Body of pancreas (tissue), 4 donors: ENCODE data around the gene RCHY1.

Source experiments
- POLR2A ChIP-seq, 3 donors: fragments of 450-650 bp; IDR thresholded peaks; one replicate each; pipeline ENCODE4 v1.6.1; 2016; ENCODE audit warnings: antibody characterized with exemption in 3 of 3, mild to moderate bottlenecking in 2 of 3
- TF ChIP-seq, protein P1 (sequence below), 7 experiments: fragments of 450-650 bp in 4 of 7; fragments of 200-600 bp in 3 of 7; sonication (generic) in 3 of 7; IDR thresholded peaks; one replicate each; pipeline ENCODE4 v1.5.1; 2016 to 2019; ENCODE audit warnings: antibody characterized with exemption in 7 of 7

DNA sequence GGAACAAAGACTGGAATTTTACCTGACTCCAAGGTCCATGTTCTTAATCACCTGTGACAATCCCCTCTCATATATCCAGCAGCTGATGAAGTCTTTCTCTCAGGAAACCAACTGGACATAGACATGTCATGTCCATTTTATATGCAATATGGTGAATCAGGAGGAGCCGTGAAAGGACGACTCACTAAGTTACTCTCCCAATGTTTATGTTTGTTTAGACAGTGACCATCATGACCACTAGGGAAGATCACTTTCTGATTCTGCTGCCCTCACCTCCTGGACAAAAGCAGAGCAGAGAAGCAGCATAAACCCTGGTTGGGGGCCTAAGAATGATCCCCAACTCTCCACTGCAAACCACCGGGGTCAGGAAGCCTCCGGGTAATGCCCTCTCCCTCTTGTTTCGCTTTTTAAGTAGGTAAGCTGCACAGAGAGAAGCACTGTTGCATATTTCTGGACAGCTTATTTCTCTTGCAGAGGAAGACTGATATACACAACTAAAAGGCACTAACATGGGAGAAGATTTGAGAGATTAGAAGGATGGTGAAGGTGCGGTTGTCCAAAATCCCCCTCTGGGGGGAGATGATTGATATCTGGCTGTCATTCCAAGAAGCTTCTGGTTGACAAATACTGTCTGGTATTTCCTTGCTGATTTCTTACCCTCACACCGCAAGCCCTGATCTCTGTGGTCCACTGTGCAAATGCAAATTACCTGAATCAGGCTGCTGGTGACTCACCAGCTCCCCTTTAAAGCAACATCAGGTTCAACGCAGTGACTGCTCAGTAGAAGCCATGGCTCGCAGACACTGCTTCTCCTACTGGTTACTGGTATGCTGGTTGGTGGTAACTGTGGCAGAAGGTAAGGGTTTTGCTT, 41.3 kb upstream of the RCHY1 start, which contains the start of gene ODAPH:
- TF ChIP-seq, protein P1, sequence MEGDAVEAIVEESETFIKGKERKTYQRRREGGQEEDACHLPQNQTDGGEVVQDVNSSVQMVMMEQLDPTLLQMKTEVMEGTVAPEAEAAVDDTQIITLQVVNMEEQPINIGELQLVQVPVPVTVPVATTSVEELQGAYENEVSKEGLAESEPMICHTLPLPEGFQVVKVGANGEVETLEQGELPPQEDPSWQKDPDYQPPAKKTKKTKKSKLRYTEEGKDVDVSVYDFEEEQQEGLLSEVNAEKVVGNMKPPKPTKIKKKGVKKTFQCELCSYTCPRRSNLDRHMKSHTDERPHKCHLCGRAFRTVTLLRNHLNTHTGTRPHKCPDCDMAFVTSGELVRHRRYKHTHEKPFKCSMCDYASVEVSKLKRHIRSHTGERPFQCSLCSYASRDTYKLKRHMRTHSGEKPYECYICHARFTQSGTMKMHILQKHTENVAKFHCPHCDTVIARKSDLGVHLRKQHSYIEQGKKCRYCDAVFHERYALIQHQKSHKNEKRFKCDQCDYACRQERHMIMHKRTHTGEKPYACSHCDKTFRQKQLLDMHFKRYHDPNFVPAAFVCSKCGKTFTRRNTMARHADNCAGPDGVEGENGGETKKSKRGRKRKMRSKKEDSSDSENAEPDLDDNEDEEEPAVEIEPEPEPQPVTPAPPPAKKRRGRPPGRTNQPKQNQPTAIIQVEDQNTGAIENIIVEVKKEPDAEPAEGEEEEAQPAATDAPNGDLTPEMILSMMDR (IDR thresholded peaks at IDR 0.05): no peak
- no peak for TF ChIP-seq POLR2A (IDR thresholded peaks at IDR 0.05)
